Mucosa of gallbladder (tissue), 1 donor: Measurements from ENCODE around the gene EOLA1. TPM values are rescaled to one million over a fixed set of nuclear protein-coding genes. Genes with fewer than 3 reads are reported as not detected.
"Not testable (repeated sequence)": the region's sequence is repeated elsewhere in the genome, so short reads cannot be mapped to it uniquely, and the experiment has no call there.

Source experiments
- DNase-seq: peaks from one replicate; pipeline ENCODE4 v3.0.0-alpha.2; 2020; ENCODE audit warnings: low spot score
- total RNA-seq: library from RNA; stranded (reverse); gene quantifications from one replicate; pipeline ENCODE4 v1.2.1, GENCODE V29; 2021
- donor health status: DM: no; HTN: no; CAD: no.

Gene EOLA1
- total RNA-seq, 1 donor from 2014 or later: 18.6 TPM

- DNase-seq: not testable (repeated sequence)
These were observed 55.1 kb downstream of the EOLA1 start for GRCh38 chrX:149595943-149596342.

Other genes with a start within 250 kb of the EOLA1 start
- gene IDS, start 35.7 kb upstream of the EOLA1 start, total RNA-seq: 55.4 TPM
- not detected for gene HSFX3, start 8.9 kb downstream of the EOLA1 start, total RNA-seq
- gene MAGEA9B, start 46.4 kb downstream of the EOLA1 start, total RNA-seq: not detected
- gene HSFX2, start 54.3 kb downstream of the EOLA1 start, total RNA-seq: 0.83 TPM
- gene TMEM185A, start 90.8 kb downstream of the EOLA1 start, total RNA-seq: 20.3 TPM
- gene MAGEA11, start 171.0 kb downstream of the EOLA1 start, total RNA-seq: not detected
- gene HSFX1, start 233.1 kb downstream of the EOLA1 start, total RNA-seq: 0.98 TPM
- not detected for gene MAGEA9, start 240.9 kb downstream of the EOLA1 start, total RNA-seq